HL-60 (cell line): Measurements from ENCODE around the gene ANXA3.

ENCODE experiments used
- POLR2AphosphoS5 ChIP-seq: IDR thresholded peaks from 2 replicates; pipeline ENCODE4 v1.6.1; 2012; ENCODE audit warnings: low read depth
- SPI1 ChIP-seq: IDR thresholded peaks from 2 replicates; pipeline ENCODE4 v1.6.1; 2012; ENCODE audit warnings: low read depth, mild to moderate bottlenecking, borderline replicate concordance
- TF ChIP-seq, protein P1 (sequence below): IDR thresholded peaks from one replicate; pipeline ENCODE4 v1.5.1; 2011; ENCODE audit warnings: low read length, control low read depth, inconsistent platforms; ENCODE audit not compliant: insufficient read depth
- TF ChIP-seq, protein P2 (sequence below): IDR thresholded peaks from 2 replicates; pipeline ENCODE4 v1.6.1; 2012; ENCODE audit warnings: low read depth; ENCODE audit not compliant: insufficient replicate concordance

DNA sequence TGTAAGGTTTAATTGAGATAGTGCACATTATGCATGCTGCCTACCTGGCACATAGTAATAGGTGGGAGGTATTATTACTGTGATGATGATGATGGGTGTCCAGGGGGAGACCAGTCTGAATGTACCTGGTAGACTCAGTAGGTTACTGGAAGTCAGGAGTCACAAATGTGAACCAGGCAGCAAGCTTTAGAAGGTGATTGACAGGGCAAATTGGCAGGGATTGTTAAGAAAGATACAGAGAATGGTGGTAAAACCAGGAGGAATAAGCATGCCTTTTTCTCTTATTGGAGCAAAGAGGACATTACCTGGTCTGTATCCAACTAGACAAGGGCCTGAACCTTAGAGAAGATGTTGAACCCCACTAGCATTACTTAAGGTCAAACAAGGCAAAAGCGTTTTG is 108.1 kb downstream of the ANXA3 start:
- TF ChIP-seq, protein P1, sequence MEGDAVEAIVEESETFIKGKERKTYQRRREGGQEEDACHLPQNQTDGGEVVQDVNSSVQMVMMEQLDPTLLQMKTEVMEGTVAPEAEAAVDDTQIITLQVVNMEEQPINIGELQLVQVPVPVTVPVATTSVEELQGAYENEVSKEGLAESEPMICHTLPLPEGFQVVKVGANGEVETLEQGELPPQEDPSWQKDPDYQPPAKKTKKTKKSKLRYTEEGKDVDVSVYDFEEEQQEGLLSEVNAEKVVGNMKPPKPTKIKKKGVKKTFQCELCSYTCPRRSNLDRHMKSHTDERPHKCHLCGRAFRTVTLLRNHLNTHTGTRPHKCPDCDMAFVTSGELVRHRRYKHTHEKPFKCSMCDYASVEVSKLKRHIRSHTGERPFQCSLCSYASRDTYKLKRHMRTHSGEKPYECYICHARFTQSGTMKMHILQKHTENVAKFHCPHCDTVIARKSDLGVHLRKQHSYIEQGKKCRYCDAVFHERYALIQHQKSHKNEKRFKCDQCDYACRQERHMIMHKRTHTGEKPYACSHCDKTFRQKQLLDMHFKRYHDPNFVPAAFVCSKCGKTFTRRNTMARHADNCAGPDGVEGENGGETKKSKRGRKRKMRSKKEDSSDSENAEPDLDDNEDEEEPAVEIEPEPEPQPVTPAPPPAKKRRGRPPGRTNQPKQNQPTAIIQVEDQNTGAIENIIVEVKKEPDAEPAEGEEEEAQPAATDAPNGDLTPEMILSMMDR, result no peak
- no peak for TF ChIP-seq POLR2AphosphoS5
- TF ChIP-seq, protein P2, sequence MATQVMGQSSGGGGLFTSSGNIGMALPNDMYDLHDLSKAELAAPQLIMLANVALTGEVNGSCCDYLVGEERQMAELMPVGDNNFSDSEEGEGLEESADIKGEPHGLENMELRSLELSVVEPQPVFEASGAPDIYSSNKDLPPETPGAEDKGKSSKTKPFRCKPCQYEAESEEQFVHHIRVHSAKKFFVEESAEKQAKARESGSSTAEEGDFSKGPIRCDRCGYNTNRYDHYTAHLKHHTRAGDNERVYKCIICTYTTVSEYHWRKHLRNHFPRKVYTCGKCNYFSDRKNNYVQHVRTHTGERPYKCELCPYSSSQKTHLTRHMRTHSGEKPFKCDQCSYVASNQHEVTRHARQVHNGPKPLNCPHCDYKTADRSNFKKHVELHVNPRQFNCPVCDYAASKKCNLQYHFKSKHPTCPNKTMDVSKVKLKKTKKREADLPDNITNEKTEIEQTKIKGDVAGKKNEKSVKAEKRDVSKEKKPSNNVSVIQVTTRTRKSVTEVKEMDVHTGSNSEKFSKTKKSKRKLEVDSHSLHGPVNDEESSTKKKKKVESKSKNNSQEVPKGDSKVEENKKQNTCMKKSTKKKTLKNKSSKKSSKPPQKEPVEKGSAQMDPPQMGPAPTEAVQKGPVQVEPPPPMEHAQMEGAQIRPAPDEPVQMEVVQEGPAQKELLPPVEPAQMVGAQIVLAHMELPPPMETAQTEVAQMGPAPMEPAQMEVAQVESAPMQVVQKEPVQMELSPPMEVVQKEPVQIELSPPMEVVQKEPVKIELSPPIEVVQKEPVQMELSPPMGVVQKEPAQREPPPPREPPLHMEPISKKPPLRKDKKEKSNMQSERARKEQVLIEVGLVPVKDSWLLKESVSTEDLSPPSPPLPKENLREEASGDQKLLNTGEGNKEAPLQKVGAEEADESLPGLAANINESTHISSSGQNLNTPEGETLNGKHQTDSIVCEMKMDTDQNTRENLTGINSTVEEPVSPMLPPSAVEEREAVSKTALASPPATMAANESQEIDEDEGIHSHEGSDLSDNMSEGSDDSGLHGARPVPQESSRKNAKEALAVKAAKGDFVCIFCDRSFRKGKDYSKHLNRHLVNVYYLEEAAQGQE, result no peak
- no peak for TF ChIP-seq SPI1
